ENCODE measurements around the gene MAN1C1. TPM values are rescaled to one million over a fixed set of nuclear protein-coding genes. Genes with fewer than 3 reads are reported as not detected.

MAN1C1 gene
- total RNA-seq, 1 experiment from 2014 or later = 1.2 TPM

DNA sequence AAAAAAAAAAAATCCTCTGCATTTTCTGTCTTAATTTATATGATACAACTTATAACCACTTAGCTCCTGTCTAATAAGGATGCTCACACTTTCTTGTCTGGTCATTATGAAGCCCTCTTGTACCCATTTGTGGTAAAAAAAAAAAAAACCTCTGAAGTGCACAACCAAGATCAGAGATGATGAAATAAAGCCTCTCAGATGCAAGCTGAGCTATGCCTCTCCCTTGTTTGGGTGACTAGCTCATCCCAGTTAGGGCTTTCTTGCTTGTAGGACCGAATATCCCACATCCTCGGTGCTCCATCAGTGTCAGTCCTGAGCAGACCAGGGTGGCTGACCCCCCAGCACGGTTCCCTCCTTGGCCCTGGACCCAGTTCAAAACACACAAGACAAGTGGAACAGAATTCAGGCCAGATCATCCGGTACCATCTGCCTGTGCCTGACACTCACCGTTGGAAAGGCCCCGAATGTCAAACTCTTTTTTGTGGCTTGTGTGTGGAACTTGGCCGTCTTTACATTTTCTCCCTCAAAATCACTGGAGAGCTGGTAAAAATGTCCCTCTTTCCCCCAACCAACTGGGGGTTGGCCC lies 177.1 kb downstream of the MAN1C1 start:
- no peaks in the 10 kb centered on the region for H3K79me2 ChIP-seq (ENCODE audit: insufficient read depth, low read length)
- H3K9ac ChIP-seq (ENCODE audit: low read length) = no peak overlapping the region
- peaks cover 0 to 3% of the 10 kb centered on the region in 2 experiments; a peak in 2 of 4 replicates for H3K4me1 ChIP-seq (ENCODE audit: control insufficient read depth in 1 of 2, insufficient read depth in 2 of 2, low read length in 2 of 2)
- no peaks in the 10 kb centered on the region for H3K36me3 ChIP-seq (ENCODE audit: control insufficient read depth in 1 of 2, insufficient read depth in 2 of 2, low read length in 2 of 2)
- intact Hi-C loops (cut with micrococcal nuclease) = no loop called here
- no peaks in the 10 kb centered on the region for H4K20me1 ChIP-seq (ENCODE audit: insufficient read depth)
- no TSS peak for BruUV-seq (replicated peaks)
- ChIA-PET POLR2A (interaction anchor here (0.7 to 1.1 kb wide), 2 partner anchors 13 to 245 kb away, joined by 3 read pairs; no protein-coding TSS in a partner anchor), CTCF (interaction anchor here (1.2 kb wide), 1 partner anchor 185 kb away, joined by 3 read pairs; no protein-coding TSS in a partner anchor), RAD21 (ENCODE audit: low non-redundant PET in 1 of 2, low total read pairs in 2 of 2, uncharacterized antibody in 2 of 2, unreplicated experiment in 2 of 2) (no interaction called here)
- H3K9me2 ChIP-seq (ENCODE audit: insufficient read depth) = no peaks in the 10 kb centered on the region
- no peak overlapping the region for H2AFZ ChIP-seq (ENCODE audit: low read depth, low read length, poor library complexity, severe bottlenecking)
- no peak for TF ChIP-seq RAD21 (IDR thresholded peaks at IDR 0.05; ENCODE audit: low read depth)
- TF ChIP-seq EZH2phosphoT487 (IDR thresholded peaks at IDR 0.05; ENCODE audit: borderline replicate concordance) = no peak
- TF ChIP-seq, protein P1, sequence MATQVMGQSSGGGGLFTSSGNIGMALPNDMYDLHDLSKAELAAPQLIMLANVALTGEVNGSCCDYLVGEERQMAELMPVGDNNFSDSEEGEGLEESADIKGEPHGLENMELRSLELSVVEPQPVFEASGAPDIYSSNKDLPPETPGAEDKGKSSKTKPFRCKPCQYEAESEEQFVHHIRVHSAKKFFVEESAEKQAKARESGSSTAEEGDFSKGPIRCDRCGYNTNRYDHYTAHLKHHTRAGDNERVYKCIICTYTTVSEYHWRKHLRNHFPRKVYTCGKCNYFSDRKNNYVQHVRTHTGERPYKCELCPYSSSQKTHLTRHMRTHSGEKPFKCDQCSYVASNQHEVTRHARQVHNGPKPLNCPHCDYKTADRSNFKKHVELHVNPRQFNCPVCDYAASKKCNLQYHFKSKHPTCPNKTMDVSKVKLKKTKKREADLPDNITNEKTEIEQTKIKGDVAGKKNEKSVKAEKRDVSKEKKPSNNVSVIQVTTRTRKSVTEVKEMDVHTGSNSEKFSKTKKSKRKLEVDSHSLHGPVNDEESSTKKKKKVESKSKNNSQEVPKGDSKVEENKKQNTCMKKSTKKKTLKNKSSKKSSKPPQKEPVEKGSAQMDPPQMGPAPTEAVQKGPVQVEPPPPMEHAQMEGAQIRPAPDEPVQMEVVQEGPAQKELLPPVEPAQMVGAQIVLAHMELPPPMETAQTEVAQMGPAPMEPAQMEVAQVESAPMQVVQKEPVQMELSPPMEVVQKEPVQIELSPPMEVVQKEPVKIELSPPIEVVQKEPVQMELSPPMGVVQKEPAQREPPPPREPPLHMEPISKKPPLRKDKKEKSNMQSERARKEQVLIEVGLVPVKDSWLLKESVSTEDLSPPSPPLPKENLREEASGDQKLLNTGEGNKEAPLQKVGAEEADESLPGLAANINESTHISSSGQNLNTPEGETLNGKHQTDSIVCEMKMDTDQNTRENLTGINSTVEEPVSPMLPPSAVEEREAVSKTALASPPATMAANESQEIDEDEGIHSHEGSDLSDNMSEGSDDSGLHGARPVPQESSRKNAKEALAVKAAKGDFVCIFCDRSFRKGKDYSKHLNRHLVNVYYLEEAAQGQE (IDR thresholded peaks at IDR 0.05; ENCODE audit: low read depth) = no peak
- TF ChIP-seq, protein P2, sequence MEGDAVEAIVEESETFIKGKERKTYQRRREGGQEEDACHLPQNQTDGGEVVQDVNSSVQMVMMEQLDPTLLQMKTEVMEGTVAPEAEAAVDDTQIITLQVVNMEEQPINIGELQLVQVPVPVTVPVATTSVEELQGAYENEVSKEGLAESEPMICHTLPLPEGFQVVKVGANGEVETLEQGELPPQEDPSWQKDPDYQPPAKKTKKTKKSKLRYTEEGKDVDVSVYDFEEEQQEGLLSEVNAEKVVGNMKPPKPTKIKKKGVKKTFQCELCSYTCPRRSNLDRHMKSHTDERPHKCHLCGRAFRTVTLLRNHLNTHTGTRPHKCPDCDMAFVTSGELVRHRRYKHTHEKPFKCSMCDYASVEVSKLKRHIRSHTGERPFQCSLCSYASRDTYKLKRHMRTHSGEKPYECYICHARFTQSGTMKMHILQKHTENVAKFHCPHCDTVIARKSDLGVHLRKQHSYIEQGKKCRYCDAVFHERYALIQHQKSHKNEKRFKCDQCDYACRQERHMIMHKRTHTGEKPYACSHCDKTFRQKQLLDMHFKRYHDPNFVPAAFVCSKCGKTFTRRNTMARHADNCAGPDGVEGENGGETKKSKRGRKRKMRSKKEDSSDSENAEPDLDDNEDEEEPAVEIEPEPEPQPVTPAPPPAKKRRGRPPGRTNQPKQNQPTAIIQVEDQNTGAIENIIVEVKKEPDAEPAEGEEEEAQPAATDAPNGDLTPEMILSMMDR (IDR thresholded peaks at IDR 0.05 in 2 of 3, conservative IDR thresholded peaks at IDR 0.05 in 1 of 3; ENCODE audit: borderline replicate concordance in 1 of 3, insufficient read depth in 1 of 3, low read depth in 2 of 3, low read length in 2 of 3) = no peak
- H3K9me3 ChIP-seq (ENCODE audit: control insufficient read depth in 1 of 2, insufficient read depth in 1 of 2, low read depth in 1 of 2, low read length in 2 of 2) = no peaks in the 10 kb centered on the region
- H3K27ac ChIP-seq (ENCODE audit: low read depth, low read length) = no peak overlapping the region
- ATAC-seq (no peak), DNase-seq (ENCODE audit: low read depth, low spot score) (no peak)
- no peak overlapping the region for H3K4me3 ChIP-seq (replicated peaks in 1 of 2; ENCODE audit: low read depth in 1 of 2, low read length in 2 of 2)
- H3K4me2 ChIP-seq (ENCODE audit: low read length) = no peak overlapping the region
- no peaks in the 10 kb centered on the region for H3K27me3 ChIP-seq (ENCODE audit: insufficient read depth, low read length)

Measured in HCT116 (cell line).